OCI-LY1 (cell line): ENCODE data around the gene FTO.

Experiments used
- CTCF ChIP-seq: fragments of 200-600 bp; sonication (generic), shearing (Covaris generic); IDR thresholded peaks from 2 replicates; pipeline ENCODE4 v1.5.1; 2017; ENCODE audit warnings: mild to moderate bottlenecking, antibody characterized with exemption, low read length, moderate library complexity, mixed read lengths
- EZH2 ChIP-seq: fragments of 200-600 bp; sonication (generic), shearing (Covaris generic); IDR thresholded peaks from 2 replicates; pipeline ENCODE4 v1.8.0; 2017; ENCODE audit warnings: borderline replicate concordance, mixed run types, mild to moderate bottlenecking, antibody characterized with exemption, low read length, moderate library complexity, mixed read lengths

- TF ChIP-seq EZH2 (no peak), CTCF (no peak)
Measured at GRCh38 chr16:53672461-53672860, 31.5 kb upstream of the FTO start.
